RWPE2 (cell line): ENCODE measurements around the gene PTCH1.
A peak's percentile ranks its signal among the peaks of the same experiment; 100 is the strongest.

Source experiments
- ATAC-seq: fragments of 200-7000 bp; cut with Tn5 transposase; 3 replicates; pipeline ENCODE4 v1.9.1; 2021; ENCODE audit warnings: low read depth
- DNase-seq: peaks from one replicate; pipeline ENCODE4 v3.0.0-alpha.2; 2020; ENCODE audit warnings: low spot score
- H3K27ac ChIP-seq: fragments of 450-650 bp; 2 replicates; pipeline ENCODE4 v1.5.1; 2017; ENCODE audit warnings: mild to moderate bottlenecking; ENCODE audit not compliant: poor library complexity, severe bottlenecking
- H3K27me3 ChIP-seq: fragments of 250-450 bp; sonication (Bioruptor Pico); 2 replicates; pipeline ENCODE4 v1.5.1; 2021; ENCODE audit warnings: mild to moderate bottlenecking, moderate library complexity; ENCODE audit not compliant: insufficient read depth, poor library complexity, severe bottlenecking
- H3K36me3 ChIP-seq: fragments of 250-450 bp; sonication (Bioruptor Pico); 2 replicates; pipeline ENCODE4 v1.5.1; 2020; ENCODE audit warnings: low read depth, mild to moderate bottlenecking, moderate library complexity
- H3K4me1 ChIP-seq: fragments of 250-450 bp; sonication (Bioruptor Pico); 2 replicates; pipeline ENCODE4 v1.5.1; 2021; ENCODE audit warnings: mild to moderate bottlenecking, moderate library complexity; ENCODE audit not compliant: insufficient read depth, poor library complexity, severe bottlenecking
- H3K4me3 ChIP-seq: fragments of 250-450 bp; sonication (Bioruptor Pico); 2 replicates; pipeline ENCODE4 v1.5.1; 2021; ENCODE audit warnings: mild to moderate bottlenecking, moderate library complexity; ENCODE audit not compliant: severe bottlenecking
- H3K9me3 ChIP-seq: fragments of 250-450 bp; sonication (Bioruptor Pico); 2 replicates; pipeline ENCODE4 v1.5.1; 2021; ENCODE audit warnings: mild to moderate bottlenecking, moderate library complexity; ENCODE audit not compliant: severe bottlenecking
- CTCF ChIP-seq: fragments of 450-650 bp; IDR thresholded peaks from one replicate; pipeline ENCODE4 v1.5.1; 2017; ENCODE audit warnings: mild to moderate bottlenecking, moderate library complexity; ENCODE audit not compliant: poor library complexity, severe bottlenecking

Gene PTCH1

GRCh38 chr9:95477885-95478284 lies 38.9 kb downstream of the PTCH1 start:
- Histone ChIP-seq H3K9me3 (no peaks in the 10 kb centered on the region), H3K27me3 (no peaks in the 10 kb centered on the region), H3K4me1 (no peaks in the 10 kb centered on the region), H3K4me3 (no peak overlapping the region), H3K27ac (no peak overlapping the region), H3K36me3 (no peaks in the 10 kb centered on the region)
- TF ChIP-seq CTCF, result no peak
- ATAC-seq, result no peak
- no peak for DNase-seq

- no peaks in the 10 kb centered on the region for H3K9me3 ChIP-seq
- ATAC-seq (no peak), DNase-seq (no peak)
- no peaks in the 10 kb centered on the region for H3K36me3 ChIP-seq
- no peaks in the 10 kb centered on the region for H3K27me3 ChIP-seq
- H3K27ac ChIP-seq, result no peak overlapping the region
- no peaks in the 10 kb centered on the region for H3K4me1 ChIP-seq
- TF ChIP-seq CTCF, result no peak
- no peak overlapping the region for H3K4me3 ChIP-seq
Measured at GRCh38 chr9:95477441-95477840, 39.3 kb downstream of the PTCH1 start.

- no peak for DNase-seq
- Histone ChIP-seq H3K4me1 (no peaks in the 10 kb centered on the region), H3K36me3 (no peaks in the 10 kb centered on the region)
Measured at GRCh38 chr9:95468791-95469190, 48.0 kb downstream of the PTCH1 start.

GRCh38 chr9:95465115-95465514 lies 51.7 kb downstream of the PTCH1 start:
- DNase-seq, result no peak
- Histone ChIP-seq H3K4me3 (no peak overlapping the region), H3K4me1 (no peaks in the 10 kb centered on the region), H3K27me3 (no peaks in the 10 kb centered on the region), H3K27ac (no peak overlapping the region), H3K9me3 (no peaks in the 10 kb centered on the region), H3K36me3 (no peaks in the 10 kb centered on the region)
- TF ChIP-seq CTCF, result no peak
- ATAC-seq, result no peak

More at GRCh38 chr9:95468791-95469190, 48.0 kb downstream of the PTCH1 start:
- Histone ChIP-seq H3K9me3 (no peaks in the 10 kb centered on the region), H3K27ac (no peak overlapping the region), H3K27me3 (no peaks in the 10 kb centered on the region), H3K4me3 (no peak overlapping the region)
- no peak for TF ChIP-seq CTCF
- ATAC-seq, result no peak

- no peak overlapping the region for H3K4me3 ChIP-seq
Measured at GRCh38 chr9:95463148-95464060, 53.4 kb downstream of the PTCH1 start.

More at GRCh38 chr9:95463148-95464060, 53.4 kb downstream of the PTCH1 start:
- H3K36me3 ChIP-seq, result no peaks in the 10 kb centered on the region
- peak overlapping the region; percentile 25 for H3K27ac ChIP-seq
- DNase-seq (no peak), ATAC-seq (no peak)
- H3K4me1 ChIP-seq, result no peaks in the 10 kb centered on the region
- TF ChIP-seq CTCF, result no peak
- H3K9me3 ChIP-seq, result no peaks in the 10 kb centered on the region
- no peaks in the 10 kb centered on the region for H3K27me3 ChIP-seq
